Activated CD8-positive, alpha-beta memory T cell treated with anti-CD3 and anti-CD28 coated beads, Interleukin-2, amount 50 U/mL, for 24 hours (primary cell): ENCODE results near the gene NR1H2.
"Not testable (repeated sequence)": the region's sequence is repeated elsewhere in the genome, so short reads cannot be mapped to it uniquely, and the experiment has no call there.

Experiments used
- DNase-seq: peaks from one replicate; pipeline ENCODE4 v3.0.0-alpha.2; 2020; ENCODE audit errors: extremely low read depth

The NR1H2 gene

GRCh38 chr19:50376166-50377050 is at the start of gene NR1H2:
Gene NR1H2 (plus strand): TSS chr19:50376457. CDS start chr19:50377606, 1,149 bp downstream.
- peak; percentile 81 for DNase-seq

- no peak for DNase-seq
Observed at GRCh38 chr19:50327013-50327412, 49.2 kb upstream of the NR1H2 start.

DNA sequence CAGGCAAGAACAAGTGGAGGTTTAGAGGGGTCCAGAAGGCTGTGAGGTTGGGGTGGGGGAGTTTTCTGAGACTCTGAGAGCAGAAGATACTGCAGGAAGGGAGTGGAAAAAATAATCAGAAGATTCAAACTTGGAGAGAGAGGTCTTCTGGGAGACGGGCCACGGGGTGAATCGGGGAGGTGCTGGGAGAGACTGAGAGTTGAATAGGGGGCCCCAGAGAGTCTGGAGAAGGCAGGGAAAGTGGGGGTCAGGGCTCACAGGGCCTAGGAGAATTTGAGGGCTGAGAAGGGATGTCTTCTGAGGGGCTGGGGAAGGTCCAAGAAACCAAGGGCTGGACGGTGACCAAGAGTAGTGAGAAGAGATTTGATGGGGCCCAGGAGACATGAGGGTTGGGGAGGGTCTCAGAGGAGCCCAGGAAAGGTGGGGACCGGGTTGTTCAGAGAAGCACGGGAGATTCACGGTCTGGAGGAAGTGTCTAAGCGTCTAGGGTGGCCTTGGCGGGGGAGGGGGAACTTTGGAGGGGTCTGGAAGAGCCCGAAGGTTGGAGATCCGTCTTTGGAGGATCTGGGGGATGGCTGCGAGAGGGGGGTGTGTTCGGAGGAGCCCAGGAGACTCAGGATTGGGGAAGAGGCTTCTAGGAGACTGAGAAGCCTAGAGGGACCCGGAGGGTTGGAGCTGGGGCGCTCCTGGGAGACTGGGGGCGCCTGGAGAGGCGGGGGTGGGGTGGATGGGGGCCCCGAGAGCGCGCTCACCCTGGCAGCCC is 48.6 kb upstream of the NR1H2 start:
- DNase-seq, result no peak

DNA sequence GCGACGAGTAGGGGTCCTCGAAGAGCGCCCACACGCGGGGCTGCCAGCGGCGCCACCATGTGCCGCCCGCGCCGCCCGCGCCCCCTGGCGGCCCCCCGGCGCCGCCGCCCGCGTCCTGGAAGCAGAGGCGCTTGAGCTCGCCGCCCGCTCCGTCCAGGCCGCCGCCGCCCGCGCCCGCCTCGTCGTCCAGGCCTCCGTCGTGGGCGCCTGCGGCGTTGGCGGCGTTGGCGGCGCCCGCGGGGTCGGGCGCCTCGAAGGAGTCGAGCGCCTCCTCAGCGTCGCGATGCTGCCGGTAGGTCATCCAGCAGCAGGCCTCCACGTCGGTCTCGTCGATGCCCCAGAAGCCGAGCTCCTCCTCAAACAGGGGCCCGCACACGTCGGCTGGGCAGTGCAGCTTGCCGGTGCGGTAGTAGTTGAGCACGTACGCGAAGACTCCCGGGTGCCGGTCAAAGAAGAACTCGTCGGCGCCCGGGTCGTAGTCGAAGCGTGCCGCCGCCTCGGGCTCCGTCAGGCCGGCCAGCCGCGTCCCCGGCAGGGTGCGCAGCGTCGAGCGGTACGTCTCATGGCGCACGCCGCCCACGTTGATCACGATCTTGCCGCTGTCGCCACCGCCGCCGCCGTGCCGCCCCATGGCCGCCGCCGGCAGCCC is 47.9 kb upstream of the NR1H2 start:
- no peak for DNase-seq

DNA sequence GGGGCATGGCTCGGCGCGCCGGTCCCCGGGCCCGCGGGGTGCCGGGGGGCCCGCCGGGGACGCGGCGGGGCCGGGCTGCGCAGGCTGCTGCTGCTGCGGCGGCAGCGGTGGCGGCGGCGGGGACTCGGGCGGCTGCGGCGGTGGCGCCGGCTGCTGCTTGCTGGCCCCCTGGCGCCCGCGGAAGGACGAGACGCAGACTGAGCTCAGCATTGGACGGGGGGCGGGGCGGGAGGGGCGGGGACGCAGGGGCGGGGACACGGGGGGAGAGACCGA is 47.4 kb upstream of the NR1H2 start:
- no peak for DNase-seq

DNA sequence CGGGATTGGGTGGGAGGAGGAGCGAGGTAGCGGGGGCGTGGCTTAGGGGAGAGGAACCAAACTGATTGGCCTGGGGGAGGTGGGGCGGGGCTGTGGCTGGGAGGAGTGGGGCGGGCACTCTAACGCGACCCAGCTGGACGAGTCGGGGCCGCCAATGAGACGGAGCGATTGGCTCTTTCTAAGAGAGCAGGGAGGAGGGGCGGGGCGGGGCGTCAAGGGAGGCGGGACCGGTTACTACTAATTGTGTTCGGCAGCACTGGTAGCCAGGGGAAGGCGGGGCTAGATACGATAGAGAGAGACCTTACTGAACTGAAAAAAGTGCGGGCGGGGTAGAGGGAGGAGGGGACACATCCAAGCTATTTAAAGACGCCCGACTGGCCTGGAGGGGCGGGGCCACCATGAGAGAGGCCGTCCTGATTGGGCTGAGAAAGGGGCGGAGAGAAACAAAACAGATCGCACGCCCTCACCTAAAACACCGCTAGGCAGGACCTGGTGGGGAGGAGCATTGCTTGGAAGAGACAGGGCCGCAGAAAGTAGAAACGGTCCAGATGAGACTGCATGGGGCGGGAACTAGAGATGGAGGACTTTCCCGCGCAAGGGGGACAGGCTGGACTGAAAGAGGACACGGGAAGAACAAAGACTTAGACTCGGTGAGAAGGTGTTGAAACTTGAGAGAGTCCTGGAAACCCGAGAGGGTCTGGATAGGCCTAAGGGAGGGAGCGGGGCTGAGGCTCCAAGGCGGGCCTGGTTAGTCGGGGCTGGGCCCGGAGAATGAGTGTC is 46.9 kb upstream of the NR1H2 start, which contains the start of gene KCNC3:
TSS of gene KCNC3 (minus strand) at position 232 of the 780 bp plus-strand sequence. CDS start 295 bp downstream, outside the sequence.
- DNase-seq, result peak; percentile 91

GRCh38 chr19:50329926-50330294 is 46.3 kb upstream of the NR1H2 start:
- DNase-seq, result not testable (repeated sequence)

- peak; percentile 54 for DNase-seq
Observed at GRCh38 chr19:50330365-50331078, 45.7 kb upstream of the NR1H2 start.

DNA sequence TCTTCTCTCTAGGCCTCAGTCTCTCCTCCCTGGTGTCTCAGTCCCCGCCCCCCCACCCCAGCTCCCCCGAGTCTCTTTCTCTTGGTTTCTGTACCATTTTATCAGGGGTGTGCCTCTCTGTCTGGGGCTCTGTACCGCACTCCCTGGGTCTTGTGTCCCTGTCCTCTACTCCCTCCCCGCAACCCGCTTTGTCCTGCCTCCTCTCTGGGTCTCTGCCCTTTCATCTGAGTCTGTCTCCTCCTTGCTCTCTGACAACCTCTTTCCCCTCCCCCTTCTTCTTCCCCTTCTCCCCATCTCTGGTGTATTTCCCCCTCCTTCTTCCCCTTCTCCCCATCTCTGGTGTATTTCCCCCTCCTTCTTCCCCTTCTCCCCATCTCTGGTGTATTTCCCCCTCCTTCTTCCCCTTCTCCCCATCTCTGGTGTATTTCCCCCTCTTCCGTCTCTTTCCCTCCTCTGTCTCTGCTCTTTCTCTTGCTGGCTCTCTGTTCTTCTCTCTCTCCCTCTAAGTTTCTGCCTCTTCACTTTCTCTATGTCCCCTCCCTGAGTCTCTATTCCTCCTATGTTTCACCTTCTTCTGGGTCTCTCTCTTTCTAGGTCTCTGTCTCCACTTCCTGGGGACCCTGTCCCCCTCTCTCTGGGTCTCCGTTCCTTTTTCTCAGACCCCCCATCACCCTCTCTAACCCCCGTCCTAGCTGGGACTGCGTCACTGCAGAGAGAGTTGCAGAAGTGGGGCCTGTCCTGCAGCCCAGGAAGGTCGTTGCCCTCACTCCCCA is 44.9 kb upstream of the NR1H2 start:
- DNase-seq, result no peak

GRCh38 chr19:50331994-50332243 is 44.3 kb upstream of the NR1H2 start:
- DNase-seq, result no peak

DNA sequence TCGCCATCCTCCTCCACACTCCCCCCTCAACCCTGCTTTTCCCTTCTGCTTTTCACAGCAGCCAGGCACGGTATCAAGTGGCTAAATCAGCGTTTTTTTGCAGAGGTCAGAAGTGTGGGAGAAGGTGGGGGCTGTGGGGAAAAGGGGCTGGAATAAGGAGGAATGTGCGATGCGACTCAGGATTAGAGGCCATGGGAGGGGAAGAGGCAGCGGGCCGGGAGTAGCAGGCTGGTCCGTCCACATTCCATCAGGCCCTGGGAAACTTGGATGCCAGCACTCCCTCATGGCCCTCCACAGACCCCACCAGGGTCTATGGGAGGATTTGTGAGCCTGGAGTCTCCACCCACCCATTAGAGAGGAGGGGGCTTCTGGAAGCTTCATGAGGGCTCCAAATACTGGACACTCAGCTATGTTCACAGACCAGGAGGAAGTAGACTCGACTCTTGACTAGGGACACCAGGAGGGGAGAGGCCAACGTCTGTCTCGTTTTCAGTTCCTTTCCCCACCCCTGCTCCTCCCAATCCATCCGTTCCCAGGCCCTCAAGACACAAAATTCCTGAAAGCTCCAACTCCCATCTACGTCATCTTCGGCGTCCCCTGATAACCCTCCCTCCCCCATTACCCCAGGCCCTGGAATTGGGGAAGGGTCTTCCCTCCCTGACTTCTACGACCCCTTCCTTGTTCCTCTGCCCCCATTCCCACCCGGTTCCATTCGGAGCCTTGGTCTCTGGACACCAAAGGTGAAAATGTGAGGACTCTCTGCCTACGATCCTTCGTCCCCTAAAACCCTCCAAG is 43.8 kb upstream of the NR1H2 start:
- DNase-seq, result no peak

- DNase-seq, result peak; percentile 79
Observed at GRCh38 chr19:50333235-50333736, 43.0 kb upstream of the NR1H2 start.

- DNase-seq, result peak; percentile 53
Observed at GRCh38 chr19:50333737-50334617, 42.3 kb upstream of the NR1H2 start.

DNA sequence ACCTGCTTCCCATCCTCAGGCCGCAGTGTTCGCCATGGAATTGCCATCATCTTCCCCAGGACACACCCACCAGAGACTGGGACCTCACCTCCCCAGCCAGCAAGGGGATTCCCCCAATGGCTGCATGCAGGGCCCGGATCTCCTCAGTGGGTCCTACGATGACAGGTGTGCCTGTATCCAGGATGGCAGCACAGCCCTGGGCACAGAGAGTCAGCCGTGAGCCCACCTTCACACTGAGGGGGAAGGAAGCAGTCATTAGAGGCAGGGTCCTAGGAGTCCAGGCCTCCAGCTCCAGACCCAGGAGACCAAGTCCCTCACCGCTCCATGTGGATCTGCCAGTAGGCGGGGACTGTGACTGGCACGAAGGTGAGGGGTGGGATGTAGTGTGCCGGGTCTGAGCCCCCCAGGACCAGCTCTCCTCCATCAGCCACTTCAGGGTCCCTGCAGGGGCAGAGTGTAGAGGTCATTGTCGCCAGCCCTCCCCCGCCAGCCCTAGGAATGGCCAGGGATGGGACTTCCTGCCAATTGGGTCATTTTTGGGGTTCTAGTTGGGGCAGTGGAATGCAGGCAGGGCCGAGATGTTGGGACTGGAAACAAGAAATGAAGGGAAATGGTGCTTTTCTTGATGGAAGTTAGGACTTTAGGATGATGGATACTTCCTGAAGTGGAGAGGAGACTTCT is 41.4 kb upstream of the NR1H2 start:
- DNase-seq, result no peak

DNA sequence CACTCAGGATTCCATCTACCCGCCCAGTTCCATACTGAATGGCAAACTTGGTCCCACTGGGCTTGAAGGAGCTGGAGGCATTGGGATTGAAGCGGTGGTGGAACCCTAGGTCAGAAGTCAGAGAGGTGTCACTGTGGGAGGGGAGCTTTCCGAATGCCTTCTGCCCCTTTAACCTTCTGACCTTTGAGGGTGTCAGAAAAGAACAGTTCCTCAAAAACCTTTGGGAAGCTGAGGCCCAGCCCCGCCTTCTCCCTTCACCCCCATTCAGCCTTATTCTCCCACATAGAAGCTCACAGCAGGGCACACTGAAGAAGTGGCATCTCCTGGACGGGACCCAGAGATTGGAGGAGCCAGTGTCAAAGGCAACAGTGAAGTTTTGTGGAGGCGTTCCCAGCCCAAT is 39.2 kb upstream of the NR1H2 start:
- not testable (repeated sequence) for DNase-seq

DNA sequence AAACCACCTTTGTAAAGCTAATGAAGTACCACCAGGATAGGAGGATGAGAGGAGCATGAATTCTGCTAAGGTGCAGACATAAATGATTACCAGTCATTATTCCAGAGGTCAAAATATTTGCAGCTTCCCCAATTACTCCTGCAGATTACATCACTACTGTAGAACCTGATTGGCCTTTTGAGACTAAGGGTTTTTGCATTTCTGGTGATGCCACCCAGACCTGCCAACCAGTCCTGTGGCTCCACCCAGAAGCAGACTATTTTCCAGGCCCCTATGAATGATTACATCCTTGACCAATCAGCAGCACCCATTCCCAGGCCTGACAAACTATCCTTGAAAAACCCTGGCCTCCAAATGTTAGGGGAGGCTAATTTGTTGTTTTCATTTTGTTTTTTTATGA is 35.9 kb upstream of the NR1H2 start:
- no peak for DNase-seq

GRCh38 chr19:50341091-50341564 is 35.1 kb upstream of the NR1H2 start:
- no peak for DNase-seq
